ENCODE measurements around the gene ZNF878.

GRCh38 chr19:12064590-12065538 lies 12.1 kb upstream of the ZNF878 start, which contains the start of gene ZNF844:
- TF ChIP-seq EZH2 (IDR thresholded peaks at IDR 0.05; ENCODE audit: borderline replicate concordance, low read depth, low read length, poor library complexity, severe bottlenecking) (no peak), CTCF (conservative IDR thresholded peaks at IDR 0.05; ENCODE audit: low read depth, low read length) (no peak)

All from A673 (cell line).